ENCODE measurements around the gene PPIF.

GRCh38 chr10:79305988-79306387 lies 41.3 kb upstream of the PPIF start:
- TF ChIP-seq EZH2 (IDR thresholded peaks at IDR 0.05; ENCODE audit: insufficient read depth, poor library complexity, severe bottlenecking): no peak
- no peak for TF ChIP-seq EZH2phosphoT487 (IDR thresholded peaks at IDR 0.05; ENCODE audit: insufficient read depth, low read depth)

All from GM23248 (cell line).